WTC11 (cell line): ENCODE measurements around the gene CNDP2.

ENCODE experiments used
- FOXP1 ChIP-seq: sonication (generic); formaldehyde crosslinking; IDR thresholded peaks from 2 replicates; pipeline ENCODE4 v1.8.0; 2022; ENCODE audit warnings: missing genetic modification reagents, mild to moderate bottlenecking, moderate library complexity, borderline replicate concordance
- RELA ChIP-seq: sonication (generic); formaldehyde crosslinking; IDR thresholded peaks from 2 replicates; pipeline ENCODE4 v1.8.1; 2022; ENCODE audit warnings: missing genetic modification reagents, mild to moderate bottlenecking, borderline replicate concordance
- TF ChIP-seq, protein P1 (sequence below): fragments of 200-600 bp; IDR thresholded peaks from 2 replicates; pipeline ENCODE4 v1.8.0; 2022; ENCODE audit warnings: antibody characterized with exemption

DNA sequence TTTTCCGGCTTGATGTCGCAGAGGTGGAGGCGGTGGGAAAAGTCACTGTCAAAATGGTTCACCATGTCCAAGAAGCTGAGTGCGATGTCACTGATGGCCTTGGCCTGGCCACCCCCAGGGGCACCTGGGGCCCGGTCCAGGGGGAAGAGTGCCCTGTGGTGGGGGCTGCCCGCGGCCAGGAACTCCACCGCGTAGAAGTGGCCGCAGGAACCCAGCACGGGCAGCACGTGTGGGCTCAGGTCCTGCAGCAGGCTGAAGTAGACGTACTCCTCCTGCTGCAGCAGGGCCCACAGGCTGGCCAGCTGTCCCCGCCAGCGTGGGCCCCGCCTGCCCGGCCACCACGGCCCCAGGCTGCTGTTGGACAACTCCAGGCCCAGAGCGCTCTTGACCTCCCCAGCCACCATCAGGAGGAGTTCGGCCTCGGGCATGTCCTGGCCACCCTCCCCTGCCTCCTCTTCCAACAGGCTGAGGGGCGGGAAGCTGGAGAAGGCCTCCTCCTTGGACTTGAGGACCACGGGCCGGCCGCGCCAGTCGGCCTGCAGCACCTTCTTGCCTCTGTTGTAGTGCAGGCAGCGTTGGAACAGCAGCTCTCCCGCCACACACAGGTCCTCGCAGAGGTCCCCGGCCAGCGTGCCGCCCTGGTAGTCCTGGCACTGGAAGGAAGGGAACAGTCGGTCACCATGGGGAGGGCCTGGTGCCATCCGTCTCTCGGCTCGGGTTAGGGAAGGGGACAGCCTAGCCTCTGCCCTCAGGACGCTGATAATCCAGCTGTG is 49.3 kb upstream of the CNDP2 start:
- TF ChIP-seq FOXP1 (CRISPR knock-in tag) (no peak), RELA (CRISPR knock-in tag) (no peak)
- TF ChIP-seq, protein P1, sequence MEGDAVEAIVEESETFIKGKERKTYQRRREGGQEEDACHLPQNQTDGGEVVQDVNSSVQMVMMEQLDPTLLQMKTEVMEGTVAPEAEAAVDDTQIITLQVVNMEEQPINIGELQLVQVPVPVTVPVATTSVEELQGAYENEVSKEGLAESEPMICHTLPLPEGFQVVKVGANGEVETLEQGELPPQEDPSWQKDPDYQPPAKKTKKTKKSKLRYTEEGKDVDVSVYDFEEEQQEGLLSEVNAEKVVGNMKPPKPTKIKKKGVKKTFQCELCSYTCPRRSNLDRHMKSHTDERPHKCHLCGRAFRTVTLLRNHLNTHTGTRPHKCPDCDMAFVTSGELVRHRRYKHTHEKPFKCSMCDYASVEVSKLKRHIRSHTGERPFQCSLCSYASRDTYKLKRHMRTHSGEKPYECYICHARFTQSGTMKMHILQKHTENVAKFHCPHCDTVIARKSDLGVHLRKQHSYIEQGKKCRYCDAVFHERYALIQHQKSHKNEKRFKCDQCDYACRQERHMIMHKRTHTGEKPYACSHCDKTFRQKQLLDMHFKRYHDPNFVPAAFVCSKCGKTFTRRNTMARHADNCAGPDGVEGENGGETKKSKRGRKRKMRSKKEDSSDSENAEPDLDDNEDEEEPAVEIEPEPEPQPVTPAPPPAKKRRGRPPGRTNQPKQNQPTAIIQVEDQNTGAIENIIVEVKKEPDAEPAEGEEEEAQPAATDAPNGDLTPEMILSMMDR: no peak
